Brain microvascular endothelial cell (primary cell): ENCODE results near the gene PROB1.

ENCODE experiments used
- DNase-seq: peaks from one replicate; pipeline ENCODE4 v3.0.0-alpha.2; 2020
- H3K27ac ChIP-seq: fragments of 250-450 bp; sonication (Bioruptor Pico); 2 replicates; pipeline ENCODE4 v1.5.1; 2020; ENCODE audit warnings: mild to moderate bottlenecking, moderate library complexity
- H3K27me3 ChIP-seq: fragments of 250-450 bp; sonication (Bioruptor Pico); replicated peaks from 2 replicates; pipeline ENCODE4 v1.5.1; 2020; ENCODE audit warnings: mild to moderate bottlenecking
- H3K36me3 ChIP-seq: fragments of 250-450 bp; sonication (Bioruptor Pico); replicated peaks from 2 replicates; pipeline ENCODE4 v1.5.1; 2020; ENCODE audit warnings: mild to moderate bottlenecking
- H3K4me3 ChIP-seq: 2 replicates; pipeline ENCODE4 v1.5.1; 2011; ENCODE audit warnings: low read depth, mild to moderate bottlenecking, control low read depth, low read length, moderate library complexity
- CTCF ChIP-seq: IDR thresholded peaks from 2 replicates; pipeline ENCODE4 v1.5.1; 2011; ENCODE audit warnings: low read depth, mild to moderate bottlenecking, moderate library complexity, low read length, control low read depth, inconsistent platforms; ENCODE audit errors: missing control alignments
- in situ Hi-C: cut with HindIII; loops from 2 replicates; pipeline ENCODE4 v1.10.0; 2017; ENCODE audit warnings: low sequenced_read_pairs, low pct_ligation_motif_present

PROB1 gene

GRCh38 chr5:139422307-139422893, 27.5 kb upstream of the PROB1 start:
- H3K36me3 ChIP-seq: peaks cover 34% of the 10 kb centered on the region
- H3K27ac ChIP-seq: no peak overlapping the region
- no peak overlapping the region for H3K4me3 ChIP-seq
- in situ Hi-C loops: loop anchor here (25.0 kb wide), 1 partner anchor 340 kb away; no protein-coding TSS in a partner anchor
- no peaks in the 10 kb centered on the region for H3K27me3 ChIP-seq
- TF ChIP-seq CTCF: peak; percentile 84
- peak; percentile 73 for DNase-seq

GRCh38 chr5:139419226-139420192, 24.6 kb upstream of the PROB1 start:
- H3K27me3 ChIP-seq: no peaks in the 10 kb centered on the region
- no peak for TF ChIP-seq CTCF
- no peak overlapping the region for H3K4me3 ChIP-seq
- no peak overlapping the region for H3K27ac ChIP-seq
- in situ Hi-C loops: loop anchor here (10.0 to 25.0 kb wide), 2 partner anchors 95 to 343 kb away; no protein-coding TSS in a partner anchor
- peaks cover 28% of the 10 kb centered on the region for H3K36me3 ChIP-seq
- no peak for DNase-seq

- Histone ChIP-seq H3K27ac (no peak overlapping the region), H3K36me3 (peaks cover 23% of the 10 kb centered on the region), H3K27me3 (no peaks in the 10 kb centered on the region), H3K4me3 (no peak overlapping the region)
- DNase-seq: no peak
- in situ Hi-C loops: loop anchor here (10.0 to 25.0 kb wide), 2 partner anchors 96 to 344 kb away; no protein-coding TSS in a partner anchor
- no peak for TF ChIP-seq CTCF
Measured at GRCh38 chr5:139418793-139419192, 23.9 kb upstream of the PROB1 start.

- Histone ChIP-seq H3K36me3 (peaks cover 21% of the 10 kb centered on the region), H3K27ac (no peak overlapping the region), H3K27me3 (no peaks in the 10 kb centered on the region), H3K4me3 (no peak overlapping the region)
- in situ Hi-C loops: loop anchor here (10.0 to 25.0 kb wide), 2 partner anchors 98 to 345 kb away; no protein-coding TSS in a partner anchor
- no peak for DNase-seq
- no peak for TF ChIP-seq CTCF
Measured at GRCh38 chr5:139417214-139417613, 22.3 kb upstream of the PROB1 start.

- DNase-seq: no peak
- in situ Hi-C loops: loop anchor here (10.0 to 25.0 kb wide), 2 partner anchors 98 to 346 kb away; no protein-coding TSS in a partner anchor
Measured at GRCh38 chr5:139416651-139417050, 21.7 kb upstream of the PROB1 start.

More at GRCh38 chr5:139416651-139417050, 21.7 kb upstream of the PROB1 start:
- Histone ChIP-seq H3K27me3 (no peaks in the 10 kb centered on the region), H3K4me3 (no peak overlapping the region), H3K36me3 (peaks cover 21% of the 10 kb centered on the region), H3K27ac (no peak overlapping the region)
- no peak for TF ChIP-seq CTCF
